ENCODE results near the gene OR2A12. TPM values are rescaled to one million over a fixed set of nuclear protein-coding genes. Genes with fewer than 3 reads are reported as not detected.

Gene OR2A12
- total RNA-seq, 1 donor from 2014 or later: not detected

DNA sequence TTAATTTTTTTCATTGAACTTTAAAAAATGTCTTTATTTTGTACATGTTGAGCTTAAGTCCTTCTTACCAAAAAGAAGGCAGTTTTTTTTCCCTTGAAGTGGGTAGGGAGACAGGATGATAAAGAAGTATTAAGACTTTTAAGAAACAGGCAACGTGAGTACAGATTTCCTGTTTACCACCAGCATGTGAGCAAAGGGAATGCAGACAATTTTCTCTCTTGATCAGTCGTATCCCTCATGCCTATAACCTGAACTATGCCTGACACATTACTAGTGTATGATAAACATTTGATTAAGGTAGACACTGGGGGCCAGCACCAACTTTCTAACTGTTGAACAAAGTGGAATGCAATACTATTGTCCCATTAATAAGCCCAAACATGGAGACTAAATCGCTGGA lies 14.5 kb downstream of the OR2A12 start:
- Histone ChIP-seq H3K4me1 (no peaks in the 10 kb centered on the region), H3K36me3 (no peaks in the 10 kb centered on the region), H3K27me3 (no peaks in the 10 kb centered on the region), H3K27ac (no peak overlapping the region), H3K9me3 (no peaks in the 10 kb centered on the region), H3K4me3 (no peak overlapping the region)
- intact Hi-C loops (cut with DNase I): no loop called here
- no peak for TF ChIP-seq CTCF (IDR thresholded peaks at IDR 0.05)
- DNase-seq (ENCODE audit: low spot score in 2 of 2): no peak

- intact Hi-C loops (cut with DNase I): no loop called here
- Histone ChIP-seq H3K4me3 (no peak overlapping the region), H3K27me3 (no peaks in the 10 kb centered on the region), H3K36me3 (no peaks in the 10 kb centered on the region), H3K27ac (no peak overlapping the region), H3K4me1 (no peaks in the 10 kb centered on the region), H3K9me3 (no peaks in the 10 kb centered on the region)
- no peak for TF ChIP-seq CTCF (IDR thresholded peaks at IDR 0.05)
- no peak for DNase-seq (ENCODE audit: low spot score in 2 of 2)
Observed at GRCh38 chr7:144102041-144102440, 16.0 kb downstream of the OR2A12 start.

DNA sequence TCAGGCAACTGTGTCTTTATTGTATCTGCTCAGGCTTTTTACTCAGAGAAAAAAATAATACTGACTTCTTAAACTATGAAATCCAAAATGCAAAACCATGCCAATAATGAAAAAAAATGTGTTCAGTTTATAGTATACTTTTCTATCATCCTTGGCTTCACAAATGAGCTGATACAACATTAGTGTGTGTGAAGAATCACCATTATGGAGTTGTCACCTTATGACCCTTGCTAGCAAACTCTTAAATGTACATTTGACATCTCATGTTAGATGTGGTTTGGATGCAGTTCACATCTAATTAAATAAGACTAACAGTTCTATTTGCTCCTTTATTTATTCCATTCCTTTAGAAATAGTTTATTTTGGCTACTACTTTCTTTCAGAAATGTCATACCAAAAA lies 19.1 kb downstream of the OR2A12 start:
- no peaks in the 10 kb centered on the region for H3K4me1 ChIP-seq
- no peak overlapping the region for H3K27ac ChIP-seq
- no peak overlapping the region for H3K4me3 ChIP-seq
- no peaks in the 10 kb centered on the region for H3K9me3 ChIP-seq
- no peaks in the 10 kb centered on the region for H3K27me3 ChIP-seq
- intact Hi-C loops (cut with DNase I): no loop called here
- DNase-seq (ENCODE audit: low spot score in 2 of 2): no peak
- no peaks in the 10 kb centered on the region for H3K36me3 ChIP-seq
- TF ChIP-seq CTCF (IDR thresholded peaks at IDR 0.05): no peak

GRCh38 chr7:144109283-144109682 lies 23.2 kb downstream of the OR2A12 start, which contains the start of gene OR2A2:
Gene OR2A2 (plus strand): TSS chr7:144109583. CDS start chr7:144109583, 0 bp downstream.
- intact Hi-C loops (cut with DNase I): no loop called here
- no peak within 1 kb of the TSS for H3K27ac ChIP-seq
- no peak for DNase-seq (ENCODE audit: low spot score in 2 of 2)
- H3K27me3 ChIP-seq: no peaks in the 10 kb centered on the region
- H3K4me3 ChIP-seq: no peak within 1 kb of the TSS
- no peaks in the 10 kb centered on the region for H3K9me3 ChIP-seq
- no peaks in the 10 kb centered on the region for H3K36me3 ChIP-seq
- no peaks in the 10 kb centered on the region for H3K4me1 ChIP-seq
- TF ChIP-seq CTCF (IDR thresholded peaks at IDR 0.05): no peak

- no peak overlapping the region for H3K27ac ChIP-seq
- TF ChIP-seq CTCF (IDR thresholded peaks at IDR 0.05): no peak
- H3K36me3 ChIP-seq: no peaks in the 10 kb centered on the region
- intact Hi-C loops (cut with DNase I): no loop called here
- H3K27me3 ChIP-seq: no peaks in the 10 kb centered on the region
- no peak overlapping the region for H3K4me3 ChIP-seq
- H3K9me3 ChIP-seq: no peaks in the 10 kb centered on the region
- H3K4me1 ChIP-seq: no peaks in the 10 kb centered on the region
- DNase-seq (ENCODE audit: low spot score in 2 of 2): no peak
Observed at GRCh38 chr7:144110272-144110671, 24.2 kb downstream of the OR2A12 start.

GRCh38 chr7:144113651-144114050 lies 27.6 kb downstream of the OR2A12 start:
- no peaks in the 10 kb centered on the region for H3K9me3 ChIP-seq
- H3K27me3 ChIP-seq: no peaks in the 10 kb centered on the region
- H3K36me3 ChIP-seq: no peaks in the 10 kb centered on the region
- TF ChIP-seq CTCF (IDR thresholded peaks at IDR 0.05): no peak
- DNase-seq (ENCODE audit: low spot score in 2 of 2): no peak
- H3K27ac ChIP-seq: no peak overlapping the region
- intact Hi-C loops (cut with DNase I): no loop called here
- no peaks in the 10 kb centered on the region for H3K4me1 ChIP-seq
- H3K4me3 ChIP-seq: no peak overlapping the region
